Hepatocyte (in vitro differentiated cells): ENCODE data around the gene DGKA.

Experiments used
- CTCF ChIP-seq: fragments of 200-600 bp; sonication (generic); IDR thresholded peaks from 2 replicates; pipeline ENCODE4 v1.5.1; 2016; ENCODE audit warnings: antibody characterized with exemption, mild to moderate bottlenecking; ENCODE audit not compliant: poor library complexity
- EZH2 ChIP-seq: fragments of 200-600 bp; sonication (generic); IDR thresholded peaks from 2 replicates; pipeline ENCODE4 v1.6.1; 2016; ENCODE audit warnings: antibody characterized with exemption, mild to moderate bottlenecking, borderline replicate concordance
- EZH2phosphoT487 ChIP-seq: fragments of 200-600 bp; sonication (generic); IDR thresholded peaks from one replicate; pipeline ENCODE4 v1.6.1; 2018; ENCODE audit warnings: antibody characterized with exemption, mild to moderate bottlenecking, low read depth, moderate library complexity; ENCODE audit not compliant: unreplicated experiment, severe bottlenecking

DNA sequence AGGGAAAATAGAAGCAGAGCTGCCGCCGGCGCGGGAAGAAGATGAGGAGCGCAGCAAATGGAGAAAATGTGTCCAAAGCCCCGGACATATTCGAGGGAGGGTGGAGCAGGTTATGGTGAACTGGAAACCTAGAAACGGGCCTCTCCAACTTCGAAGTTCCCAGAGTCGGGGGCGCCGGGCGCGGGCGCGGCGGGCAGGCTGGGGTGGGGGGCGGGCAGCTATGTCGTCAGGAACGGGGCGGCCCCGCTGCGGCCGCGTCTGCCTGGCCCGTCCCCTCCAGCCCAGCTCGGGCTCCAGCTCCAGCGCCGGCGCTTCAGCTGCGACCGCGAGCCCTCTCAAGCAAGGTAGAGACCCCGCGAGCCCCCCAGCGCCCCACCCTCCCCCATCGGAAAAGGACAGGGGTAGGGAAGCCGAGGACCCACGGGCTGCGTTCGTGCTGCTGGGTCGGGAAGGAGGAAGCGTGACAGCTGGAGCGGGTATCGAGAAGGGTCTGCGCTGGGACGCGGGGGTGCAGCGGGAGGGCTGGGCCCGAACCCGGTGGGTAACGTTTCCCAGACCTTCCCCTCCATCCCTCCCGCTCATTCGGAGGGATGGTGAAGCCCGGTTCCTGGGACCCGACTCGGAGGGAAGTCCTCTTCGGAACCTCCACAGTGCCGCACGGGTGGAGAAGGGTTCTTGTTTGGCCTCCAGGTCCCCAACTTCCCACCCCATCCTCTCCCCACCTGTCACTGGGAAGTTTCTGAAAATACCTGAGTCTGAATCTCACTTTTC lies 1.0 kb downstream of the DGKA start:
- TF ChIP-seq CTCF (no peak), EZH2 (no peak), EZH2phosphoT487 (no peak)
